Neural cell (in vitro differentiated cells): ENCODE measurements around the gene PREB. TPM values are rescaled to one million over a fixed set of nuclear protein-coding genes. Genes with fewer than 3 reads are reported as not detected.

Experiments
- H2AFZ ChIP-seq: fragments of 200-600, 300-800 bp; sonication (generic), shearing (Covaris generic); 2 replicates; pipeline ENCODE4 v1.6.0; 2014; ENCODE audit warnings: low read depth, mild to moderate bottlenecking, antibody characterized with exemption, low read length, moderate library complexity
- H3F3A ChIP-seq: fragments of 200-600 bp; shearing (Covaris generic); 2 replicates; pipeline ENCODE4 v1.6.1; 2016; ENCODE audit warnings: mild to moderate bottlenecking, moderate library complexity, mixed read lengths, antibody characterized with exemption, low read length; ENCODE audit not compliant: insufficient read depth, poor library complexity, severe bottlenecking
- H3K27ac ChIP-seq: fragments of 200-600, 300-800 bp; sonication (generic), shearing (Covaris generic); 2 replicates; pipeline ENCODE4 v1.5.1; 2014; ENCODE audit warnings: mild to moderate bottlenecking, low read length, moderate library complexity
- H3K27me3 ChIP-seq: fragments of 300-800, 200-600 bp; sonication (generic), shearing (Covaris generic); 2 replicates; pipeline ENCODE4 v1.6.0; 2014; ENCODE audit warnings: mild to moderate bottlenecking, low read depth, low read length, moderate library complexity; ENCODE audit not compliant: insufficient read depth
- H3K36me3 ChIP-seq: fragments of 300-800, 200-600 bp; sonication (generic), shearing (Covaris generic); 2 replicates; pipeline ENCODE4 v1.5.1; 2014; ENCODE audit warnings: mild to moderate bottlenecking, antibody characterized with exemption, low read length, moderate library complexity; ENCODE audit not compliant: insufficient read depth
- H3K4me2 ChIP-seq: fragments of 300-800, 200-600 bp; sonication (generic), shearing (Covaris generic); 2 replicates; pipeline ENCODE4 v1.6.0; 2014; ENCODE audit warnings: mild to moderate bottlenecking, low read length
- H3K4me3 ChIP-seq: fragments of 300-800, 200-600 bp; sonication (generic), shearing (Covaris generic); 2 replicates; pipeline ENCODE4 v1.5.1; 2014; ENCODE audit warnings: mild to moderate bottlenecking, low read length, moderate library complexity
- H3K79me2 ChIP-seq: fragments of 200-600 bp; shearing (Covaris generic); replicated peaks from 2 replicates; pipeline ENCODE4 v1.6.0; 2014; ENCODE audit warnings: mild to moderate bottlenecking, low read length, moderate library complexity; ENCODE audit not compliant: insufficient read depth
- H3K9ac ChIP-seq: fragments of 300-800, 200-600 bp; sonication (generic), shearing (Covaris generic); 2 replicates; pipeline ENCODE4 v1.6.1; 2016; ENCODE audit warnings: mild to moderate bottlenecking, low read length, mixed read lengths
- H3K9me2 ChIP-seq: fragments of 200-600 bp; shearing (Covaris generic); 2 replicates; pipeline ENCODE4 v1.6.1; 2016; ENCODE audit warnings: mild to moderate bottlenecking, low read length, mixed read lengths; ENCODE audit not compliant: insufficient read depth
- H3K9me3 ChIP-seq: fragments of 200-600, 300-800 bp; sonication (generic), shearing (Covaris generic); 2 replicates; pipeline ENCODE4 v1.6.1; 2016; ENCODE audit warnings: mild to moderate bottlenecking, mixed run types, low read length, moderate library complexity, mixed read lengths
- H4K20me1 ChIP-seq: fragments of 200-600 bp; shearing (Covaris generic); 2 replicates; pipeline ENCODE4 v1.6.1; 2016; ENCODE audit warnings: mild to moderate bottlenecking, mixed run types; ENCODE audit not compliant: insufficient read depth
- EP300 ChIP-seq: fragments of 450-650 bp; conservative IDR thresholded peaks from 2 replicates; pipeline ENCODE4 v1.6.1; 2014; ENCODE audit warnings: antibody characterized with exemption, mild to moderate bottlenecking, moderate library complexity; ENCODE audit not compliant: poor library complexity, severe bottlenecking
- EZH2 ChIP-seq: fragments of 200-600, 300-800 bp; shearing (Covaris generic), sonication (generic); IDR thresholded peaks from 2 replicates; pipeline ENCODE4 v1.6.1; 2014; ENCODE audit warnings: antibody characterized with exemption, low read length, borderline replicate concordance, mild to moderate bottlenecking; ENCODE audit not compliant: insufficient read depth, poor library complexity, severe bottlenecking
- MXI1 ChIP-seq: fragments of 450-650 bp; conservative IDR thresholded peaks from 2 replicates; pipeline ENCODE4 v1.6.1; 2014; ENCODE audit warnings: antibody characterized with exemption, mild to moderate bottlenecking; ENCODE audit not compliant: poor library complexity, severe bottlenecking
- POLR2AphosphoS5 ChIP-seq: IDR thresholded peaks from 2 replicates; pipeline ENCODE4 v1.6.1; 2012
- RAD21 ChIP-seq: fragments of 450-650 bp; conservative IDR thresholded peaks from 2 replicates; pipeline ENCODE4 v1.6.1; 2014; ENCODE audit warnings: antibody characterized with exemption, mild to moderate bottlenecking, moderate library complexity
- REST ChIP-seq: IDR thresholded peaks from 2 replicates; pipeline ENCODE4 v1.6.1; 2012; ENCODE audit warnings: borderline replicate concordance
- SMC3 ChIP-seq: fragments of 450-650 bp; conservative IDR thresholded peaks from 2 replicates; pipeline ENCODE4 v1.6.1; 2014; ENCODE audit warnings: antibody characterized with exemption, mild to moderate bottlenecking, moderate library complexity; ENCODE audit not compliant: poor library complexity
- TAF1 ChIP-seq: IDR thresholded peaks from 2 replicates; pipeline ENCODE4 v1.6.1; 2012; ENCODE audit warnings: low read depth
- polyA plus RNA-seq: library from polyadenylated mRNA; depleted of rRNA; stranded (reverse); fragments of >200 nt; gene quantifications from 2 replicates; pipeline ENCODE4 v1.2.3, GENCODE V29; 2014
- TF ChIP-seq, protein P1 (sequence below): fragments of 450-650 bp; IDR thresholded peaks from 2 replicates; pipeline ENCODE4 v1.5.1; 2014; ENCODE audit warnings: antibody characterized with exemption, mild to moderate bottlenecking, moderate library complexity; ENCODE audit not compliant: poor library complexity, severe bottlenecking

The PREB gene
- polyA plus RNA-seq, 1 donor from 2014 or later = 121 TPM

GRCh38 chr2:27138111-27138510, 3.7 kb upstream of the PREB start:
- peaks cover 4% of the 10 kb centered on the region for H3K79me2 ChIP-seq
- H3K9me3 ChIP-seq = no peaks in the 10 kb centered on the region
- H3K27ac ChIP-seq = no peak overlapping the region
- H3K9ac ChIP-seq = no peak overlapping the region
- TF ChIP-seq, protein P1, sequence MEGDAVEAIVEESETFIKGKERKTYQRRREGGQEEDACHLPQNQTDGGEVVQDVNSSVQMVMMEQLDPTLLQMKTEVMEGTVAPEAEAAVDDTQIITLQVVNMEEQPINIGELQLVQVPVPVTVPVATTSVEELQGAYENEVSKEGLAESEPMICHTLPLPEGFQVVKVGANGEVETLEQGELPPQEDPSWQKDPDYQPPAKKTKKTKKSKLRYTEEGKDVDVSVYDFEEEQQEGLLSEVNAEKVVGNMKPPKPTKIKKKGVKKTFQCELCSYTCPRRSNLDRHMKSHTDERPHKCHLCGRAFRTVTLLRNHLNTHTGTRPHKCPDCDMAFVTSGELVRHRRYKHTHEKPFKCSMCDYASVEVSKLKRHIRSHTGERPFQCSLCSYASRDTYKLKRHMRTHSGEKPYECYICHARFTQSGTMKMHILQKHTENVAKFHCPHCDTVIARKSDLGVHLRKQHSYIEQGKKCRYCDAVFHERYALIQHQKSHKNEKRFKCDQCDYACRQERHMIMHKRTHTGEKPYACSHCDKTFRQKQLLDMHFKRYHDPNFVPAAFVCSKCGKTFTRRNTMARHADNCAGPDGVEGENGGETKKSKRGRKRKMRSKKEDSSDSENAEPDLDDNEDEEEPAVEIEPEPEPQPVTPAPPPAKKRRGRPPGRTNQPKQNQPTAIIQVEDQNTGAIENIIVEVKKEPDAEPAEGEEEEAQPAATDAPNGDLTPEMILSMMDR = no peak
- TF ChIP-seq EP300 (no peak), EZH2 (no peak), TAF1 (no peak), POLR2AphosphoS5 (no peak)
- H3K27me3 ChIP-seq = no peaks in the 10 kb centered on the region
- H3K4me3 ChIP-seq = no peak overlapping the region
- H3K4me2 ChIP-seq = no peak overlapping the region
- H3K36me3 ChIP-seq = no peaks in the 10 kb centered on the region
- no peak overlapping the region for H2AFZ ChIP-seq
- no peaks in the 10 kb centered on the region for H3F3A ChIP-seq
- no peaks in the 10 kb centered on the region for H3K9me2 ChIP-seq
- no peaks in the 10 kb centered on the region for H4K20me1 ChIP-seq

DNA sequence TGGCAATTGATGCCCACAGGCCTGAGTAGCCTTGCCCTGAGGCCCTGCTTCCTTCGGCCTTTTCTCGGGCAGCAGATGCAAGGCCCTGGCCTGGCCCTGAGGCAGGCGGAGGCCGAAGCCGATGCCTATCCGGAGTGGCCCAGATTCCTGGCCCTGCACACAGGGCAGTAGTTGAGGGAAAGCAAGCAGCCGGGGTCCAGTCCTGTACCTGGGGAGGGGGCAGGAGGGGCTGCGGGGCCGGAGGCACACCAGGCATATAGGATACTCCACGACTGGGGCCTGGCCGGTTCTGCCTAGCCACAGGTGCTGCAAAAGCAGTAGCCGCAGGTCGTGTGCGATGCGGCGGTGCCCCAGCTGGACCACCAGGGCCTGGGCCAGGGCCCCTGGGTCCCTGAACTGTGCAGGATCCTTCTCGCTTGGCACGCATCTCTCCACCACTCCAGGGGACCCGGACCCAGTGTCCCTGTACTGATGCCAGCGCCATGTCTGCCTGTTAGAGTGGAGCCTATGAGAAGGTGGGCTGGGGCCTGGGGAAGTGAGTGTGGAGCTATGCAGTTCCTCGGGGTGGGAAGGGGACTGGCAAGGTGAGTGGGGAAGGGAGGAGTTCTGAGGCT, 3.0 kb upstream of the PREB start:
- Histone ChIP-seq H3K27ac (no peak overlapping the region), H4K20me1 (no peaks in the 10 kb centered on the region), H3K4me3 (no peak overlapping the region), H3K36me3 (no peaks in the 10 kb centered on the region), H3K79me2 (peaks cover 4% of the 10 kb centered on the region), H3K9ac (no peak overlapping the region), H3K27me3 (no peaks in the 10 kb centered on the region), H3F3A (no peaks in the 10 kb centered on the region), H3K9me3 (no peaks in the 10 kb centered on the region), H3K9me2 (no peaks in the 10 kb centered on the region), H3K4me2 (no peak overlapping the region), H2AFZ (no peak overlapping the region)
- TF ChIP-seq MXI1 (no peak), TAF1 (no peak), EP300 (no peak), POLR2AphosphoS5 (no peak), RAD21 (no peak), REST (no peak), EZH2 (no peak), SMC3 (no peak)
- TF ChIP-seq, protein P1 = no peak
